Ovary (tissue), 3 donors: ENCODE data around the gene YDJC.

Experiments
- CTCF ChIP-seq, 3 donors: fragments of 450-650 bp in 2 of 3; fragments of 200-600 bp in 1 of 3; IDR thresholded peaks; one replicate each; pipeline versions ENCODE4 v1.5.1 to v1.8.0; 2016 to 2022; ENCODE audit warnings: antibody characterized with exemption in 3 of 3, mild to moderate bottlenecking in 1 of 3
- EP300 ChIP-seq: sonication (generic); formaldehyde crosslinking; IDR thresholded peaks from one replicate; pipeline ENCODE4 v1.6.1; 2017; ENCODE audit warnings: antibody characterized with exemption
- POLR2A ChIP-seq: fragments of 450-650 bp; IDR thresholded peaks from one replicate; pipeline ENCODE4 v1.6.1; 2017; ENCODE audit warnings: antibody characterized with exemption, mild to moderate bottlenecking, moderate library complexity
- donor health status: DM: no; HTN: no; CAD: no.

- no peak for TF ChIP-seq CTCF (IDR thresholded peaks at IDR 0.05)
- no peak for TF ChIP-seq POLR2A
- no peak for TF ChIP-seq EP300
Measured at GRCh38 chr22:21602579-21602978, 27.2 kb downstream of the YDJC start.
